PC-3 (cell line): Measurements from ENCODE around the gene SNTG2. TPM values are rescaled to one million over a fixed set of nuclear protein-coding genes. Genes with fewer than 3 reads are reported as not detected.

Source experiments
- ATAC-seq: fragments of 200-7000 bp; cut with Tn5 transposase; 2 replicates; pipeline ENCODE4 v1.9.1; 2020; ENCODE audit warnings: mild to moderate bottlenecking, moderate library complexity
- BruUV-seq: library from RNA; stranded (reverse); fragments of 400-500 nt; replicated peaks from 2 replicates; lab custom pipeline; 2021; lab: Mats Ljungman, UMichigan
- CTCF ChIA-PET: fragments of 300-600 bp; sonication (Branson Sonifier 250); formaldehyde crosslinking; loops from one replicate; lab custom pipeline; 2022; ENCODE audit warnings: antibody characterized with exemption; lab: Charles Lee
- POLR2A ChIA-PET: fragments of 300-600 bp; sonication (Branson Sonifier 250); formaldehyde crosslinking; loops from one replicate; lab custom pipeline; 2022; ENCODE audit warnings: antibody characterized with exemption; ENCODE audit not compliant: unreplicated experiment; lab: Charles Lee
- DNase-seq: peaks from one replicate; pipeline ENCODE4 v3.0.0-alpha.2; 2015
- H2AFZ ChIP-seq: fragments of 300-600 bp; sonication (generic); 2 replicates; pipeline ENCODE4 v1.6.0; 2016; ENCODE audit warnings: antibody characterized with exemption, low read length
- H3F3A ChIP-seq: fragments of 300-600 bp; sonication (generic); one replicate; pipeline ENCODE4 v1.6.0; 2017; ENCODE audit warnings: antibody characterized with exemption, low read length, control low read depth, mild to moderate bottlenecking; ENCODE audit not compliant: unreplicated experiment
- H3K27ac ChIP-seq: fragments of 300-600 bp; sonication (generic); 2 replicates; pipeline ENCODE4 v1.5.1; 2016; ENCODE audit warnings: mild to moderate bottlenecking, low read length
- H3K27me3 ChIP-seq: fragments of 300-600 bp; sonication (generic); 2 replicates; pipeline ENCODE4 v1.6.1; 2016; ENCODE audit warnings: low read length, mixed read lengths
- H3K36me3 ChIP-seq: fragments of 300-600 bp; sonication (generic); 2 replicates; pipeline ENCODE4 v1.6.1; 2016; ENCODE audit warnings: low read depth, mixed run types, low read length, mixed read lengths
- H3K4me1 ChIP-seq: fragments of 300-600 bp; sonication (generic); 2 replicates; pipeline ENCODE4 v1.5.1; 2016; ENCODE audit warnings: low read length; ENCODE audit not compliant: insufficient read depth
- H3K4me2 ChIP-seq: fragments of 300-600 bp; sonication (generic); 2 replicates; pipeline ENCODE4 v1.6.0; 2016; ENCODE audit warnings: low read length
- H3K4me3 ChIP-seq: fragments of 300-600 bp; sonication (generic); 2 replicates; pipeline ENCODE4 v1.5.1; 2016; ENCODE audit warnings: mild to moderate bottlenecking, low read length, mixed read lengths
- H3K79me2 ChIP-seq: fragments of 300-600 bp; sonication (generic); 2 replicates; pipeline ENCODE4 v1.6.1; 2017; ENCODE audit warnings: low read length, mixed read lengths
- H3K9ac ChIP-seq: fragments of 300-600 bp; sonication (generic); 2 replicates; pipeline ENCODE4 v1.6.0; 2016; ENCODE audit warnings: mild to moderate bottlenecking, low read length
- H3K9me2 ChIP-seq: fragments of 300-600 bp; sonication (generic); replicated peaks from 2 replicates; pipeline ENCODE4 v1.6.1; 2016; ENCODE audit warnings: mixed run types, low read length, mixed read lengths
- H3K9me3 ChIP-seq: fragments of 300-600 bp; sonication (generic); 2 replicates; pipeline ENCODE4 v1.6.1; 2016; ENCODE audit warnings: low read length, mixed read lengths
- H4K20me1 ChIP-seq: fragments of 300-600 bp; sonication (generic); 2 replicates; pipeline ENCODE4 v1.6.1; 2016; ENCODE audit warnings: low read length, mixed read lengths
- EZH2 ChIP-seq: fragments of 300-600 bp; sonication (generic); IDR thresholded peaks from one replicate; pipeline ENCODE4 v1.6.1; 2017; ENCODE audit warnings: antibody characterized with exemption, mild to moderate bottlenecking, low read length; ENCODE audit not compliant: unreplicated experiment
- EZH2phosphoT487 ChIP-seq: fragments of 300-600 bp; sonication (generic); IDR thresholded peaks from 2 replicates; pipeline ENCODE4 v1.6.1; 2018; ENCODE audit warnings: mild to moderate bottlenecking, antibody characterized with exemption, low read length, borderline replicate concordance
- intact Hi-C: fragments of 100-400 bp; cut with micrococcal nuclease; formaldehyde crosslinking; loops from 2 replicates; pipeline ENCODE4 v1.9.0; 2023
- total RNA-seq: library from RNA; depleted of rRNA; stranded (reverse); fragments of >200 nt; gene quantifications from 2 replicates; pipeline ENCODE4 v1.2.3, GENCODE V29; 2014
- TF ChIP-seq, protein P1 (sequence below): fragments of 300-600 bp; sonication (generic); conservative IDR thresholded peaks from 2 replicates; pipeline ENCODE4 v1.5.1; 2017; ENCODE audit warnings: antibody characterized with exemption, low read depth, mild to moderate bottlenecking, low read length

SNTG2 gene
- total RNA-seq, 1 experiment from 2014 or later, result not detected

DNA sequence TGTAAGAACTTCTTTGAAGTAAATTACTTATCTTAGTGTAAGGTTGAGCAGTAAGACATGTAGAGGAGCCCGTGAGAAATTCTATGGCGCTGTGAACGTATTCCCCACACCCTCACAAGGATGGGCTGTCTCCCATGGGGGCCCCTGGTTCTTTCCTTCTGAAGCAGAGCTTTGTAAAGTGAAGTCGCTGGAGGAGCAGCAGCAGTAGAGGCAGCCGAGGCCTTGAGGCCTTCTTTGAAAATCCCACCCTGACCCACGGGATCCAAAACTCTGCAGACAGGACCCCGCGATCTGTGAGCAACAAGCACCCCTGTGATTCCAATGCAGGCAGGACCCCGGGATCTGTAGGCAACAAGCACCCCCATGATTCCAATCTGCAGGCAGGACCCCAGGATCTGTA is 23.8 kb upstream of the SNTG2 start:
- Histone ChIP-seq H3K79me2 (no peaks in the 10 kb centered on the region), H2AFZ (no peak overlapping the region), H3K27me3 (peaks cover 83% of the 10 kb centered on the region), H3K9me2 (no peaks in the 10 kb centered on the region), H3K36me3 (no peaks in the 10 kb centered on the region), H3K4me1 (no peaks in the 10 kb centered on the region), H3K4me2 (no peak overlapping the region), H3K9me3 (no peaks in the 10 kb centered on the region), H3F3A (no peaks in the 10 kb centered on the region), H3K4me3 (no peak overlapping the region), H3K9ac (no peak overlapping the region), H3K27ac (no peak overlapping the region), H4K20me1 (no peaks in the 10 kb centered on the region)
- BruUV-seq, result no TSS peak
- POLR2A ChIA-PET, result no interaction called here
- intact Hi-C loops, result no loop called here
- TF ChIP-seq EZH2, result peak; percentile 3
- TF ChIP-seq, protein P1, sequence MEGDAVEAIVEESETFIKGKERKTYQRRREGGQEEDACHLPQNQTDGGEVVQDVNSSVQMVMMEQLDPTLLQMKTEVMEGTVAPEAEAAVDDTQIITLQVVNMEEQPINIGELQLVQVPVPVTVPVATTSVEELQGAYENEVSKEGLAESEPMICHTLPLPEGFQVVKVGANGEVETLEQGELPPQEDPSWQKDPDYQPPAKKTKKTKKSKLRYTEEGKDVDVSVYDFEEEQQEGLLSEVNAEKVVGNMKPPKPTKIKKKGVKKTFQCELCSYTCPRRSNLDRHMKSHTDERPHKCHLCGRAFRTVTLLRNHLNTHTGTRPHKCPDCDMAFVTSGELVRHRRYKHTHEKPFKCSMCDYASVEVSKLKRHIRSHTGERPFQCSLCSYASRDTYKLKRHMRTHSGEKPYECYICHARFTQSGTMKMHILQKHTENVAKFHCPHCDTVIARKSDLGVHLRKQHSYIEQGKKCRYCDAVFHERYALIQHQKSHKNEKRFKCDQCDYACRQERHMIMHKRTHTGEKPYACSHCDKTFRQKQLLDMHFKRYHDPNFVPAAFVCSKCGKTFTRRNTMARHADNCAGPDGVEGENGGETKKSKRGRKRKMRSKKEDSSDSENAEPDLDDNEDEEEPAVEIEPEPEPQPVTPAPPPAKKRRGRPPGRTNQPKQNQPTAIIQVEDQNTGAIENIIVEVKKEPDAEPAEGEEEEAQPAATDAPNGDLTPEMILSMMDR, result no peak
- TF ChIP-seq EZH2phosphoT487, result no peak
- CTCF ChIA-PET, result no interaction called here
- DNase-seq, result no peak
- ATAC-seq, result no peak

DNA sequence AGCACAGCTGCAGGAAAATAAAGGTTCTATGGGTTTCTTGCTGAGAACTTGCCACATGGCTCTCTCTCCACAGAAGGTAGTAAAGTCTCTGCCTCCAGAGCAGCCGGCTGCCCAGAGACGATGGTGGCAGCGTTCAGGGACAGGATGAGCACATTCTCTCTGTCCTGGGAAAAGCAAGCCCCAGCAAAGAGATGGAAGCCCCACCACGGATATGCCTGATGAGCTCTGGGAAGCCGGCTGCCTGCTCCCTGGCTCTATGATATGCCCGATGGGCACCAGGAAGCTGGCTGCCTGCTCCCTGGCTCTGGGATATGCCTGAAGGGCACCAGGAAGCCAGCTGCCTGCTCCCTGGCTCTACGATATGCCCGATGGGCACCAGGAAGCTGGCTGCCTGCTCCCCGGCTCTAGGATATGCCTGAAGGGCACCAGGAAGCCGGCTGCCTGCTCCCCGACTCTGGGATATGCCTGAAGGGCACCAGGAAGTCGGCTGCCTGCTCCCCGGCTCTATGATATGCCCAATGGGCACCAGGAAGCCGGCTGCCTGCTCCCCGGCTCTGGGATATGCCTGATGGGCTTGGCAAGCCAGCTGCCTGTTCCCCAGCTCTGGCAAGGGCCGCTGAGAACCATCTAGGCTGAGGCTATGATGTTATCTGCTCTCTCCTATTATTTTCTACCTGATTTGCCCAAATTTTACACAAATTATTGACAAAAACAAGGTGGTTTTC is 21.5 kb upstream of the SNTG2 start:
- CTCF ChIA-PET, result no interaction called here
- intact Hi-C loops, result no loop called here

GRCh38 chr2:929925-930324 is 20.7 kb upstream of the SNTG2 start:
- ChIA-PET CTCF (no interaction called here), POLR2A (no interaction called here)
- H3K79me2 ChIP-seq, result no peaks in the 10 kb centered on the region
- no peak for DNase-seq
- no peaks in the 10 kb centered on the region for H3K9me2 ChIP-seq
- ATAC-seq, result no peak
- H3F3A ChIP-seq, result no peaks in the 10 kb centered on the region
- H3K36me3 ChIP-seq, result no peaks in the 10 kb centered on the region
- no peak overlapping the region for H3K27ac ChIP-seq
- BruUV-seq, result no TSS peak
- intact Hi-C loops, result no loop called here
- H4K20me1 ChIP-seq, result no peaks in the 10 kb centered on the region
- TF ChIP-seq EZH2phosphoT487 (no peak), EZH2 (no peak)
- TF ChIP-seq, protein P1, result no peak
- no peaks in the 10 kb centered on the region for H3K4me1 ChIP-seq
- no peak overlapping the region for H2AFZ ChIP-seq
- H3K27me3 ChIP-seq, result peaks cover 77% of the 10 kb centered on the region
- no peak overlapping the region for H3K9ac ChIP-seq
- H3K4me2 ChIP-seq, result no peak overlapping the region
- H3K9me3 ChIP-seq, result no peaks in the 10 kb centered on the region
- H3K4me3 ChIP-seq, result no peak overlapping the region

More for the DNA sequence above, 21.5 kb upstream of the SNTG2 start:
- H3K36me3 ChIP-seq, result no peaks in the 10 kb centered on the region
- H3K4me1 ChIP-seq, result no peaks in the 10 kb centered on the region
- H3K9me2 ChIP-seq, result no peaks in the 10 kb centered on the region
- BruUV-seq, result no TSS peak
- ATAC-seq (no peak), DNase-seq (no peak)
- no peak overlapping the region for H3K9ac ChIP-seq
- no peak overlapping the region for H3K27ac ChIP-seq
- no peak for TF ChIP-seq EZH2
- no peaks in the 10 kb centered on the region for H3F3A ChIP-seq
- peaks cover 82% of the 10 kb centered on the region for H3K27me3 ChIP-seq
- no peaks in the 10 kb centered on the region for H3K79me2 ChIP-seq
- H4K20me1 ChIP-seq, result no peaks in the 10 kb centered on the region
- POLR2A ChIA-PET, result no interaction called here
- no peak overlapping the region for H3K4me2 ChIP-seq
- H2AFZ ChIP-seq, result no peak overlapping the region
- no peak overlapping the region for H3K4me3 ChIP-seq
- no peaks in the 10 kb centered on the region for H3K9me3 ChIP-seq
